DMS79 (cell line): ENCODE data around the gene ERCC1.

Experiments
- DNase-seq: peaks from one replicate; lab custom pipeline; 2025; lab: John Stamatoyannopoulos, UW

The ERCC1 gene

DNA sequence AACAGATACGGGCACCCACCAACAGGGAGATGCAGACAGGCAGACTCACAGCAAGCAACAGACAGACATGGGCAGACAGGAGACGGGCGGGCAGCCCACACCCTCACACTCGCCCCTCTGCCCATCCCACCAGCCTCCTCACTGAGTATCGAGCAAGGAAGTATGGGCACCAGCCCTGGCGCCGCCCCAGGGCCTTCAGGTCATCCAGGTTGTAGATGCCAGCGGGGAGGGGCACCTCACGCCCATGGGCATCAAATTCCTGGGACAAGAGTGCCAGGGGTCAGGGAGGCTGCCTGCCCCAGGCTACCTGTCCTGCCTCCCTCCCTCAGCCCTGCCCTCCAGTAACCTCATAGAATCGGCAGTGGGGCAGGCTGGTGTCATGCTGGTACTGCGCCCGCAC is 59.0 kb downstream of the ERCC1 start:
- no peak for DNase-seq

GRCh38 chr19:45363861-45364459 is 59.8 kb downstream of the ERCC1 start:
- DNase-seq, result no peak

- no peak for DNase-seq
Observed at GRCh38 chr19:45362291-45362690, 61.4 kb downstream of the ERCC1 start.

GRCh38 chr19:45361608-45362007 is 62.1 kb downstream of the ERCC1 start:
- no peak for DNase-seq

GRCh38 chr19:45358213-45358792 is 65.4 kb downstream of the ERCC1 start:
- no peak for DNase-seq

DNA sequence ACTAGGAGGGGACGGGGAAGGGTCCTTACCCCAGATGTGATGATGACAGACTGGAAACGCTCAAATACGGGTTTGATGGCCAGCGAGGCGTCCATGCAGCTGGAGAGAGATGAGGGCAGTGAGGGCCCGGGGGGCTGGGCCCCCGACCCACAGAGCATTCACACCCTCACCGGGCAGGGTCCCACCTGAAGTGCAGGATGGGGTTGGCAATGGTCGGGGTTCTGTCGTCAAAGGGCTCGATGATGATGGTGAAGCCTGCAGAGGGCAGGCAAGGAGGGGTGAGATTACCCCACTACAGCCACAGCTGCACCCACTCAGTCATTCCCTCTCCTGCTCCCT is 66.3 kb downstream of the ERCC1 start:
- no peak for DNase-seq
